ENCODE measurements around the gene ULK1.
"Not testable (repeated sequence)": the region's sequence is repeated elsewhere in the genome, so short reads cannot be mapped to it uniquely, and the experiment has no call there.

Gene ULK1

GRCh38 chr12:131943389-131943788 lies 49.0 kb downstream of the ULK1 start:
- no peak for DNase-seq (ENCODE audit: low spot score)

GRCh38 chr12:131943876-131944275 lies 49.5 kb downstream of the ULK1 start:
- DNase-seq (ENCODE audit: low spot score): no peak

GRCh38 chr12:131944601-131945251 lies 50.3 kb downstream of the ULK1 start:
- DNase-seq (ENCODE audit: low spot score): no peak

GRCh38 chr12:131946757-131947156 lies 52.3 kb downstream of the ULK1 start:
- DNase-seq (ENCODE audit: low spot score): no peak

- DNase-seq (ENCODE audit: low spot score): no peak
Observed at GRCh38 chr12:131947482-131948027, 53.1 kb downstream of the ULK1 start.

GRCh38 chr12:131948166-131948712 lies 53.8 kb downstream of the ULK1 start:
- no peak for DNase-seq (ENCODE audit: low spot score)

- DNase-seq (ENCODE audit: low spot score): not testable (repeated sequence)
Observed at GRCh38 chr12:131948713-131949430, 54.5 kb downstream of the ULK1 start.

GRCh38 chr12:131949431-131950181 lies 55.2 kb downstream of the ULK1 start, which contains the start of gene EP400:
TSS of gene EP400 (plus strand) at chr12:131949942. CDS start at chr12:131960620, 10,678 bp downstream.
- peak; percentile 97 for DNase-seq (ENCODE audit: low spot score)

GRCh38 chr12:131950182-131950913 lies 55.9 kb downstream of the ULK1 start:
- no peak for DNase-seq (ENCODE audit: low spot score)

- not testable (repeated sequence) for DNase-seq (ENCODE audit: low spot score)
Observed at GRCh38 chr12:131953810-131954209, 59.4 kb downstream of the ULK1 start.

- DNase-seq (ENCODE audit: low spot score): not testable (repeated sequence)
Observed at GRCh38 chr12:131954460-131954859, 60.0 kb downstream of the ULK1 start.

- DNase-seq (ENCODE audit: low spot score): no peak
Observed at GRCh38 chr12:131959116-131959515, 64.7 kb downstream of the ULK1 start.

- DNase-seq (ENCODE audit: low spot score): no peak
Observed at GRCh38 chr12:131959641-131960589, 65.5 kb downstream of the ULK1 start.

- DNase-seq (ENCODE audit: low spot score): not testable (repeated sequence)
Observed at GRCh38 chr12:131960590-131961325, 66.3 kb downstream of the ULK1 start.

- not testable (repeated sequence) for DNase-seq (ENCODE audit: low spot score)
Observed at GRCh38 chr12:131961328-131961727, 66.9 kb downstream of the ULK1 start.

- DNase-seq (ENCODE audit: low spot score): no peak
Observed at GRCh38 chr12:131962069-131962468, 67.6 kb downstream of the ULK1 start.

- no peak for DNase-seq (ENCODE audit: low spot score)
Observed at GRCh38 chr12:131963381-131963780, 69.0 kb downstream of the ULK1 start.

GRCh38 chr12:131965073-131965472 lies 70.7 kb downstream of the ULK1 start:
- no peak for DNase-seq (ENCODE audit: low spot score)

- no peak for DNase-seq (ENCODE audit: low spot score)
Observed at GRCh38 chr12:131971226-131971625, 76.8 kb downstream of the ULK1 start.

Data from left forelimb (tissue), 1 donor.